HG02798 (cell line): ENCODE measurements around the gene HOXA11.
A peak's percentile ranks its signal among the peaks of the same experiment; 100 is the strongest.

ENCODE experiments used
- ATAC-seq: cut with Tn5 transposase; IDR thresholded peaks from one replicate; pipeline ENCODE4 v1.9.1; 2021; ENCODE audit warnings: mild to moderate bottlenecking; ENCODE audit not compliant: unreplicated experiment, poor library complexity

Gene HOXA11

GRCh38 chr7:27207348-27207985, 22.4 kb upstream of the HOXA11 start:
- ATAC-seq: no peak

GRCh38 chr7:27205325-27206280, 20.6 kb upstream of the HOXA11 start:
- no peak for ATAC-seq

GRCh38 chr7:27204851-27205322, 19.9 kb upstream of the HOXA11 start:
- ATAC-seq: no peak

DNA sequence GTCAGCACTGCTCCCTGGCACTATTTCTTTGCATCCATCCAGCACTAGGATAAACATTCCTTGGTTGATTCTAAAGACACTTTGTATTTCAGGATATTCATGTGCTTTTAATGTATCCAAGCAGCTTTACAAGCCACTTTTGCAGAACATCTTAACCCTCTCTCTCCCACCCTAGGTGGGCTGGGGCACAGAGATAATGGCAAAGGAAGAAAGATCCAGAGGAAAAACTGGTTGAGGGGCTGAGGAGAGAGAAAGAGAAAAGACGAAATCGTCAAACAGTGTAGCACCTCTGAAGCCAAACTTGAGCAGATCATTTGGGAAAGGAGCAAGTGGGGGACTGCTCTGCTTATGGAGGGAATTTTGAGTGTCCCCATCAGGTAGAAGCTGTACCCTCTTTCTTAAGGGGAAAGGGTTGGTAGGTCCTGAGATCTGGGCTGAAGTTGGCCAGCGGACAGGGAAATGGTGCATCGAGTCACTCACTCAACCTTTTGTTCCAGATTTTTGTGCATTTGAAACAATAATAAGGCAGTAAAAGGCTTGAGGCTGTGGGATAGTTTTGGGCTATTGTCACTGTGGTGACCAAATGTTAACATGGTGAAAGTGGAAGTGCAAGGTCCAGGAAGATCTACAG, 19.0 kb upstream of the HOXA11 start:
- no peak for ATAC-seq

DNA sequence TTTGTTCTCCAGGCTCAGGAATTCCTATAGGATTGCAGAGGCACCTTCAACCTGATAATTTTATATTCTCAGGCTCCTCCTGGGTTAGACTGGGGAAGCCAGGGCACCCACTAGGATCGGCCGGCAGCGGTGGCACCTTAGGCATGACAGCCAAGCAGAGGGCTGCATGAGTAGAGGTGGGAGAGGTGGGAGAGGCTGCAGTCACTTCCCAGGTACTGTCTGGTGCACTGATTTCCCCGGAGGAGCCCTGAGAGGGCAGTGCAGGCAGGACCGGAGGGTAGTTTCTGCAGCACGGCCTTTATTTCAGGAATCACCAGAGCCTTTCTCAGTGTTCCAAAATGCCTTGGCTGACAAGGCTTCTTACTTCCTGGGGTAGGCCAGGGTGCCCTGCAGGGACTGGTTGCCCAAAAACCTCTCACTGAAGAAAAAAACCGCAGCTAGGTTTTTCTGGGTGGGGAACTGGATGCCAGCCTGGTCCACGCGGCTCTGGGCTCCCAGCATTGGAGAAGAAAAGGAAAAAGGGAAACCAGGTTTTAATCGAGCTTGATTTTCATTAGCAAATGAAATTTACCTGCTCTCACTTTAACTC, 18.4 kb upstream of the HOXA11 start:
- no peak for ATAC-seq

DNA sequence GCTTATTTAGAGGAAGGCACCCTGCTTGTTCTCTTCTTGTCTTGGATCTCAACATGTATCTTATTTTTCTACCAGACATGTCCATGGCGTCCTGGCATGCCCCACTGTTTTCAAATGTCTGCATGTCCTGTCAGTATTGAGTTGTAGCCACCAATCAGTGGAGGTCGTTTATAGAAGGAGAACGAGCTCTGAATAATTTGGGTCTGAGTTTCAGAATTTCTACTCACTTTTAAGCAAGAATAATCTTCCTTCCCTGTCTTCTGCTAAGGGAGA, 17.8 kb upstream of the HOXA11 start:
- no peak for ATAC-seq

GRCh38 chr7:27202018-27202861, 17.2 kb upstream of the HOXA11 start:
- ATAC-seq: no peak

DNA sequence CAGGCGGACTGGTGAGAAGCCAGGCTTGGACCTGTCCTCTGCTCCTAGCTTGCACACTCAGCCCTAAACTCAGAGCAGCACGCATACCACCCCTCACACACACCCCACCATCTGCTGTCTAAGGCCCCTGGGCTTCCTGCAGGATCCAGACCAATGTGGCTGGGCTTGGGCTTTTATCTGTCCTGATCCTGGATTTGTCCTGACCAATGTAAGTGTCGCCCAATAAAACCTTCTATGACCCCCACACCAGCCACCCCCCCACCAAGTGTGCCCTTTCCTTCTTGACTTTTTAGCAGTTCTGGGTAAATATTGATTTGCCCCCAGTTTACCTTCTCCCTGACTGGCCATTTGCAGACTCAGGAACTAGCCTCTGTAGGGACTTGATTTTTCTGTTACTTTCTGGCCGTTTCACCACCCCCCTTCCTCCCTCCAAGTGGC, 16.6 kb upstream of the HOXA11 start:
- no peak for ATAC-seq

DNA sequence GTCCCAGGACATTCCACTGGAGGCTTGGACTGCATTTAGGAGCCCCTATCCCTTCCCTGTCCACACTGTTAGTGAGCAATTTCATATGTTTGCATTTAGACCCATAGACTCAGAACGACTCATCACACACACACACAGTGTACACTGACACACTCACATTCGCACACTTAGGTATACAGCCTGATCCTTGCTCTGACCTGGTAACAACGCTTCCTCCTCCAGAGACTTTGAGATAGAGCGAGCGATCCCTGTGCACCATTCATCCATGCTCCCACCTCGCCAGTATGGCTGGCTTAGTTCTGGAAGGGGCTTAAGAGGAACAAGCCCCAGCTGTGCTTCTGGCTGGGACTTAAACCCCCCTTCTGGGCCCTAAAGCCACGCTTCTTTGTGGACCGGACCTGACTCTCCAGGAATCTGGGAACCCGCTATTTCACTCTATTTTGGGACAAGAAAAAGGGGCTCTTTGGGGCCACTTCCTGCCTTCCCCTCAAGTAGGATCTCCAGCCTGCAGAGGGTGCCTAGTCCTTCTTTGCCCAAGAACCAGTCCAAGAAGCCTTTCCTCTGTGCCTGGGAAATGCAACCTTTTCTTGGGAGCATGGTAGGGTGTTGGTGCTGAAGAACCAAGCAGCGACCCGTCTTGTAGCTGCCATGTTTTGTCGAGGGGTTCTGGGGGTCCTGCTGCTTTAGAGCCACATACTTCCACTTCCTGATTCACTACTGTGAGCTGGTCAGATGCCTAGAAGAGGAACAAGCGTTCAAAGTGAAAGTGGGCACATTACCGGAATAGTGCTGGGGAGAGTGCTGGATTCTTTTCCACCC, 15.9 kb upstream of the HOXA11 start:
- no peak for ATAC-seq

DNA sequence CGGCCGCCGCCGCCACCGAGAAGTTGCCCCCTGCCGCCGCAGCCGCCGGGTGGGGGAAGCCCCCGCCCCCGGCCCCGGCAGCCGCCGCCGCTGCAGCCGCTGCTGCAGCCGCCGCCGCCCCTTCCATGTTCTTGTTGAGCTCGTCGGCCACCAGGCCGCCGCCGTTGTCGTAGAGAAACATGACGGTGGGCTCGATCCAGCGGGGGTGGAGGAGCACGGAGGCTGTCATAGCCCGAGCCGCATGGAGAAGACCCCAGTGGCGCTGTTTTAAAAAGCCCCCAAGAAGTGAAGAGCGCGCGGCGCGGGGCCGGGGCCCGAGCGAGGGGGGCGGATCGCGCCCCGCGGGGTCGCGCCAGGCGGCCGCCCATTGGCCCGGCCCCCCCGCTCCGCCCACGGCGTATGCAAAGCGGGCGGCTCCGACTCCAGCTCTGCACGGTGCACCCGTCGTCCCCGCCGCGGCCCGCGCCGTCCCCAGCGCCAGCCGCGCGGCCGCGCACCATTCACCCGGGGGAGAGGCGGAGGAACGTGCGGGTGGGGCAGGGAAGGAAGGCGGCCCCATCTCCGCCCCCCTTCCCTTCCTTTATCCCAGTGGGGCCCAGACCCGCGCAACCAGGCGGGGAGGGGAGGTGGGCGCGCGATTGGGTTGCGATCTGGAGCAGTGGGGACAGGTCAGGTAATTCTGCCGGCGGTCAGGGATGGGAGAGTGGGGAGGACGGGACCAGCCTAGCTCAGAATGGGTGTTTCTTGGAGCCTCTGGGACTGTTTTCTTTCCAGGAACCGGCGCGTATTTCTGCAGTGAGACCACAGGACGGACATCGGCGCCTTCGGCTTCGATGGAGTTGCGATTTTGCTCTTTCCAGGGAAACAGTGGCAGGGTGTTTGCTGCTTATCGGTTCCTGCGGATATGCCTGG, 15.1 kb upstream of the HOXA11 start, which contains the start of gene HOXA13:
TSS of gene HOXA13 (minus strand) at position 243 of the 912 bp plus-strand sequence. CDS start at position 229, 14 bp downstream.
- ATAC-seq: peak; percentile 77

- peak; percentile 8 for ATAC-seq
Measured at GRCh38 chr7:27198871-27199801, 14.1 kb upstream of the HOXA11 start.

DNA sequence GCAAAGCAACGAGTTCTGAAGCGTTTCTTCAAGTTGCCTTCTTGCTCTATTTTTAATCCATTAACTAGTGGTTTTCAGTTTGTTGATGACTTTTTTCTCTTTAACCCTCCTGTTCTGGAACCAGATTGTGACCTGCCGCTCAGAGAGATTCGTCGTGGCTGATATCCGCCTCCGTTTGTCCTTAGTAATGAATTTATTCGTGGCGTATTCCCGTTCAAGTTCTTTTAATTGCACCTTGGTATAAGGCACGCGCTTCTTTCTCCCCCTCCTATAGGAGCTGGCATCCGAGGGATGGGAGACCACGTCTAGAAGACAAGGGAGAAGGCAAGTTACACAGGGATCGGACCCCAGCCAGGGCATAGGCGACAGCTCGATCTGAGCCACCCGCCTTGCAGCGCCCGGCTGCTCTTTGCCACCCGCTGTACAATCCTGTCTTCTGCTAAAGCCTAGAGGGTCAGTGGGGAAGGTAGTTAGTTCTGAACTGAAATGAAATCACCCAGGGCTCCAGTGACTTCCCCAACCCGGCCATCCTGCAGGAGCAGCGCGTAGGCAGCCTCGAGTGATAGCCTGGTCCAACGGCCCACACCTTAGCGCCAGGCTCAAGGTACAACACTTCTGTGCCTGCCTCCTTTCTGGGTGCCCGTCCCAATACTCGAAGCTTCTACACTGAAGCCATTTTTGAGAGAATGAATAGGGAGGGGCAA, 13.3 kb upstream of the HOXA11 start:
- ATAC-seq: no peak

GRCh38 chr7:27197137-27198042, 12.4 kb upstream of the HOXA11 start:
- ATAC-seq: no peak

- no peak for ATAC-seq
Measured at GRCh38 chr7:27196287-27196767, 11.3 kb upstream of the HOXA11 start.

DNA sequence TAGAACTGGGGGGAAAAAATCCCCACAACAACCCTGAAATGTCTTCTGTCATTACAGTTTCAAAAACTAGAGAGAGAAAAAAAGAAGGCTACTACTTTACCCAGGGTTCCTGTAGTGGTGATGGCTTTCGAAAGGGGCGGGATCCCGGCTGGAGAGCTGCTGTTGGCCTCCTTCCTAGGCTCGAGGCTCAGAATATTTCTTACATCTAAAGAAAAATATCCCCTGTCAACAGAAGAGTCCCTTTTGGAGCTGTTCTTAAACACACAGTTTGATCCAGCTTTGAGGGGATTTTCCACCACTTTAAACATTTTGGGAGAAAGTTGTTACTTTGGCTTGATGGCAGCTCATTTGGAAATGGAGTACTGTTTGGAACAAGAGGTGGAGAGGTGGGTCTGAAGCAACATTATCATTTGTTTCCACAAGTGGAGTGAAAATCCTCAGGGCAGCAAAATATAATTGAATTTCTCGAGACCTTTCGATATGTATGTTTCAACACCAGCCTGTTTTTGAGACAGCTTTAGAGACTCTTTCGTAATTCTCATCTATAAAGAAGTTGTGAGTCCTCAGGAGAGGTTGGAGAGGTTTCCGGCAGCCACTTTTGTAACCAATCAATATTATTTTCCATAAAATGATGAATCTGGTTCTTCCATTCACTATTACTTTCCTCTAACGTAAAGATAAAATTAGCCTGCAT, 9.8 kb upstream of the HOXA11 start:
- ATAC-seq: no peak
